ENCODE data around the gene ABR. TPM values are rescaled to one million over a fixed set of nuclear protein-coding genes. Genes with fewer than 3 reads are reported as not detected.

Gene ABR
- total RNA-seq, 1 donor from 2014 or later, result 195 TPM

GRCh38 chr17:992933-993332 lies 186.8 kb downstream of the ABR start:
- DNase-seq (ENCODE audit: low read depth), result no peak
- TF ChIP-seq CTCF (conservative IDR thresholded peaks at IDR 0.05; ENCODE audit: low read depth, low read length), result no peak
- no peak overlapping the region for H3K4me3 ChIP-seq (ENCODE audit: low read depth, low read length)

GRCh38 chr17:988561-988960 lies 191.2 kb downstream of the ABR start:
- DNase-seq (ENCODE audit: low read depth), result no peak

GRCh38 chr17:987931-988330 lies 191.8 kb downstream of the ABR start:
- no peak overlapping the region for H3K4me3 ChIP-seq (ENCODE audit: low read depth, low read length)
- TF ChIP-seq CTCF (conservative IDR thresholded peaks at IDR 0.05; ENCODE audit: low read depth, low read length), result no peak
- DNase-seq (ENCODE audit: low read depth), result no peak

More at GRCh38 chr17:988561-988960, 191.2 kb downstream of the ABR start:
- no peak overlapping the region for H3K4me3 ChIP-seq (ENCODE audit: low read depth, low read length)
- no peak for TF ChIP-seq CTCF (conservative IDR thresholded peaks at IDR 0.05; ENCODE audit: low read depth, low read length)

GRCh38 chr17:986322-986929 lies 193.4 kb downstream of the ABR start:
- no peak for TF ChIP-seq CTCF (conservative IDR thresholded peaks at IDR 0.05; ENCODE audit: low read depth, low read length)
- no peak for DNase-seq (ENCODE audit: low read depth)
- no peak overlapping the region for H3K4me3 ChIP-seq (ENCODE audit: low read depth, low read length)

GRCh38 chr17:983921-984320 lies 195.9 kb downstream of the ABR start:
- no peak overlapping the region for H3K4me3 ChIP-seq (ENCODE audit: low read depth, low read length)
- DNase-seq (ENCODE audit: low read depth), result no peak
- no peak for TF ChIP-seq CTCF (conservative IDR thresholded peaks at IDR 0.05; ENCODE audit: low read depth, low read length)

- H3K4me3 ChIP-seq (ENCODE audit: low read depth, low read length), result no peak overlapping the region
- no peak for DNase-seq (ENCODE audit: low read depth)
- no peak for TF ChIP-seq CTCF (conservative IDR thresholded peaks at IDR 0.05; ENCODE audit: low read depth, low read length)
Measured at GRCh38 chr17:981292-981658, 198.5 kb downstream of the ABR start.
